Measurements from ENCODE around the gene HSD17B13.

HSD17B13 gene

GRCh38 chr4:87260477-87260876, 62.2 kb downstream of the HSD17B13 start:
- no peak for DNase-seq

- no peak for DNase-seq
Measured at GRCh38 chr4:87258677-87259076, 64.0 kb downstream of the HSD17B13 start.

GRCh38 chr4:87257523-87257922, 65.2 kb downstream of the HSD17B13 start:
- DNase-seq: no peak

- no peak for DNase-seq
Measured at GRCh38 chr4:87255755-87256154, 66.9 kb downstream of the HSD17B13 start.

Data from NCI-H82 (cell line).